Measurements from ENCODE around the gene LRIG1.

GRCh38 chr3:66434726-66435125 lies 66.1 kb downstream of the LRIG1 start:
- no peak for TF ChIP-seq MTA3 (IDR thresholded peaks at IDR 0.05; ENCODE audit: borderline replicate concordance)
- TF ChIP-seq ILF3 (IDR thresholded peaks at IDR 0.05; ENCODE audit: borderline replicate concordance) = no peak
- TF ChIP-seq MXD1 (CRISPR knock-in tag; IDR thresholded peaks at IDR 0.05; ENCODE audit: borderline replicate concordance, poor library complexity, severe bottlenecking) = no peak
- no peak for TF ChIP-seq SMC3 (conservative IDR thresholded peaks at IDR 0.05; ENCODE audit: insufficient read depth, low read depth, low read length)
- no peak for TF ChIP-seq CREM (IDR thresholded peaks at IDR 0.05; ENCODE audit: low read depth)
- no peak for TF ChIP-seq BRD4 (IDR thresholded peaks at IDR 0.05)
- no peak for TF ChIP-seq SIN3A (IDR thresholded peaks at IDR 0.05; ENCODE audit: borderline replicate concordance in 2 of 2, control insufficient read depth in 1 of 2, low read depth in 2 of 2, low read length in 2 of 2)
